Liver (tissue), 9 donors: ENCODE measurements around the gene DISC1. TPM values are rescaled to one million over a fixed set of nuclear protein-coding genes. Genes with fewer than 3 reads are reported as not detected.

ENCODE experiments used
- DNase-seq: peaks from one replicate; pipeline ENCODE4 v3.0.0-alpha.2; 2017; ENCODE audit warnings: low spot score
- H3K27ac ChIP-seq, 2 donors: one replicate each; pipeline ENCODE4 v1.7.0; 2013; ENCODE audit warnings: inconsistent platforms in 2 of 2, low read length in 2 of 2, control low read depth in 1 of 2, low read depth in 1 of 2, mild to moderate bottlenecking in 1 of 2
- H3K27me3 ChIP-seq, 4 donors: one replicate each; pipeline versions ENCODE4 v1.6.1 to v1.7.0; 2013; ENCODE audit warnings: low read length in 3 of 4, inconsistent platforms in 1 of 4, mild to moderate bottlenecking in 1 of 4, moderate library complexity in 1 of 4; ENCODE audit not compliant: control insufficient read depth in 4 of 4, insufficient read depth in 4 of 4
- H3K36me3 ChIP-seq, 4 donors: one replicate each; pipeline versions ENCODE4 v1.6.1 to v1.7.0; 2013; ENCODE audit warnings: low read length in 3 of 4, mild to moderate bottlenecking in 3 of 4, low read depth in 1 of 4, moderate library complexity in 1 of 4; ENCODE audit not compliant: control insufficient read depth in 4 of 4, insufficient read depth in 3 of 4
- H3K4me1 ChIP-seq, 4 donors: one replicate each; pipeline versions ENCODE4 v1.6.1 to v1.7.0; 2013; ENCODE audit warnings: low read length in 3 of 4, mild to moderate bottlenecking in 3 of 4, moderate library complexity in 1 of 4; ENCODE audit not compliant: control insufficient read depth in 4 of 4, insufficient read depth in 4 of 4
- H3K4me3 ChIP-seq, 3 donors: one replicate each; pipeline versions ENCODE4 v1.6.1 to v1.7.0; 2013; ENCODE audit warnings: low read length in 3 of 3, control low read depth in 1 of 3, low read depth in 1 of 3, mild to moderate bottlenecking in 1 of 3
- H3K9ac ChIP-seq, 2 donors: one replicate each; pipeline ENCODE4 v1.7.0; 2013; ENCODE audit warnings: low read length in 2 of 2, mild to moderate bottlenecking in 2 of 2, moderate library complexity in 2 of 2, control low read depth in 1 of 2, low read depth in 1 of 2
- H3K9me3 ChIP-seq, 4 donors: one replicate each; pipeline versions ENCODE4 v1.6.1 to v1.7.0; 2013; ENCODE audit warnings: low read length in 3 of 4; ENCODE audit not compliant: control insufficient read depth in 4 of 4
- EGR1 ChIP-seq, 2 donors: IDR thresholded peaks; 2 replicates each; pipeline ENCODE4 v1.6.1; 2016 to 2018; ENCODE audit warnings: antibody characterized with exemption in 2 of 2, low read depth in 2 of 2
- FOXA1 ChIP-seq: IDR thresholded peaks from 2 replicates; pipeline ENCODE4 v1.6.1; 2016; ENCODE audit warnings: antibody characterized with exemption
- FOXA2 ChIP-seq: IDR thresholded peaks from 2 replicates; pipeline ENCODE4 v1.6.1; 2016; ENCODE audit warnings: antibody characterized with exemption
- GABPA ChIP-seq, 2 donors: IDR thresholded peaks in 1 of 2; conservative IDR thresholded peaks in 1 of 2; 2 replicates each; pipeline ENCODE4 v1.6.1; 2016; ENCODE audit warnings: antibody characterized with exemption in 2 of 2, mild to moderate bottlenecking in 1 of 2, moderate library complexity in 1 of 2
- HNF4A ChIP-seq, 2 donors: conservative IDR thresholded peaks; 2 replicates each; pipeline ENCODE4 v1.6.1; 2016; ENCODE audit warnings: antibody characterized with exemption in 2 of 2, mild to moderate bottlenecking in 2 of 2
- HNF4G ChIP-seq: IDR thresholded peaks from 2 replicates; pipeline ENCODE4 v1.6.1; 2016; ENCODE audit warnings: antibody characterized with exemption
- JUND ChIP-seq, 2 donors: IDR thresholded peaks; 2 replicates each; pipeline ENCODE4 v1.6.1; 2016; ENCODE audit warnings: antibody characterized with exemption in 2 of 2
- NR2F2 ChIP-seq: IDR thresholded peaks from 2 replicates; pipeline ENCODE4 v1.6.1; 2016; ENCODE audit warnings: antibody characterized with exemption
- RAD21 ChIP-seq, 2 donors: IDR thresholded peaks; 2 replicates each; pipeline ENCODE4 v1.6.1; 2016; ENCODE audit warnings: antibody characterized with exemption in 2 of 2, mild to moderate bottlenecking in 2 of 2
- RXRA ChIP-seq, 2 donors: IDR thresholded peaks; 2 replicates each; pipeline ENCODE4 v1.6.1; 2017 to 2018; ENCODE audit warnings: antibody characterized with exemption in 2 of 2, mild to moderate bottlenecking in 1 of 2
- SP1 ChIP-seq: IDR thresholded peaks from 2 replicates; pipeline ENCODE4 v1.6.1; 2018; ENCODE audit warnings: antibody characterized with exemption, mild to moderate bottlenecking
- TAF1 ChIP-seq: conservative IDR thresholded peaks from 2 replicates; pipeline ENCODE4 v1.6.1; 2016; ENCODE audit warnings: antibody characterized with exemption, mild to moderate bottlenecking
- YY1 ChIP-seq: IDR thresholded peaks from 2 replicates; pipeline ENCODE4 v1.6.1; 2016; ENCODE audit warnings: antibody characterized with exemption, mild to moderate bottlenecking
- WGBS: extraction: QIAGEN DNeasy Blood & Tissue Kit; methylation state at CpG from one replicate; pipeline ENCODE4 v1.1.7; 2013; 5-methylcytosine and 5-hydroxymethylcytosine counted together
- polyA plus RNA-seq, 2 donors: library from polyadenylated mRNA; stranded (reverse) in 1 of 2; unstranded in 1 of 2; fragments of 200-250 nt in 1 of 2; fragments of >200 nt in 1 of 2; fragmentation: Nextera tagmentation in 1 of 2; extraction: Ambion mirVana in 1 of 2; gene quantifications; one replicate each; pipeline versions ENCODE4 v1.2.1 to v1.2.3, GENCODE V29; 2013 to 2015
- total RNA-seq, 2 donors: library from RNA; depleted of rRNA; stranded (reverse); fragments of >200 nt; gene quantifications; one replicate each; pipeline ENCODE4 v1.2.3, GENCODE V29; 2014
- TF ChIP-seq, protein P1 (sequence below): IDR thresholded peaks from 2 replicates; pipeline ENCODE4 v1.6.1; 2016; ENCODE audit warnings: antibody characterized with exemption
- TF ChIP-seq, protein P2 (sequence below): IDR thresholded peaks from 2 replicates; pipeline ENCODE4 v1.6.1; 2016; ENCODE audit warnings: antibody characterized with exemption
- TF ChIP-seq, protein P3 (sequence below): IDR thresholded peaks from 2 replicates; pipeline ENCODE4 v1.6.1; 2016; ENCODE audit warnings: antibody characterized with exemption
- TF ChIP-seq, protein P4 (sequence below): IDR thresholded peaks from 2 replicates; pipeline ENCODE4 v1.6.1; 2016; ENCODE audit warnings: antibody characterized with exemption, mild to moderate bottlenecking
- donor health status: healthy.
- donor health status: healthy.
- donor health status: healthy.
- donor health status: healthy.
- donor health status: healthy.

The DISC1 gene
- total and polyA plus RNA-seq, 4 donors: 0.45 to 6.3 (median 2.3) TPM

DNA sequence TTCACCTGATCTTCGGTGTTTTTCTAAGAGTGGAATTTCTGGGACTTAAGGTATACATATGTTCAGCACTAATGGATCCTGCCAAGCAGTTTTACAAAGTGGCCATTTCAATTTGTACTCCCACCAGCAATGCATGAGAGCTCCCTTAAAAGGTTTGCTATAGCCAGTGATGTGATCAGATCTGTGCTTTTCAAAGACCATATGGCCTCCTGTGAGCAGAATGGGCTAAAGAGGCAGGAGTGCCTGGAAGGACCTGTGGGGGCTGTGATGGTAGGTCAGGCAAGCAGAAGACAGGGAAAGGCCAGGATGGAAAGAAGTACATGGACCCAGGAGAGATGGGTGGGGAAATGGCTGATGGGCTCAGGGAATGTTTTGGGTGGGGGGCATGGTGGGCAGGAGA, 252.7 kb downstream of the DISC1 start:
- TF ChIP-seq TAF1 (no peak), RAD21 (IDR thresholded peaks at IDR 0.05) (no peak), EGR1 (IDR thresholded peaks at IDR 0.05; ENCODE audit: low read depth in 2 of 2) (no peak), FOXA2 (no peak), GABPA (IDR thresholded peaks at IDR 0.05 in 1 of 2, conservative IDR thresholded peaks at IDR 0.05 in 1 of 2) (no peak), FOXA1 (no peak), HNF4A (conservative IDR thresholded peaks at IDR 0.05) (no peak), NR2F2 (no peak), HNF4G (no peak), YY1 (no peak), RXRA (IDR thresholded peaks at IDR 0.05) (no peak), JUND (IDR thresholded peaks at IDR 0.05) (no peak)
- TF ChIP-seq, protein P1, sequence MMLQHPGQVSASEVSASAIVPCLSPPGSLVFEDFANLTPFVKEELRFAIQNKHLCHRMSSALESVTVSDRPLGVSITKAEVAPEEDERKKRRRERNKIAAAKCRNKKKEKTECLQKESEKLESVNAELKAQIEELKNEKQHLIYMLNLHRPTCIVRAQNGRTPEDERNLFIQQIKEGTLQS: no peak
- TF ChIP-seq, protein P2, sequence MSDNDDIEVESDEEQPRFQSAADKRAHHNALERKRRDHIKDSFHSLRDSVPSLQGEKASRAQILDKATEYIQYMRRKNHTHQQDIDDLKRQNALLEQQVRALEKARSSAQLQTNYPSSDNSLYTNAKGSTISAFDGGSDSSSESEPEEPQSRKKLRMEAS: no peak
- no peak for DNase-seq

DNA sequence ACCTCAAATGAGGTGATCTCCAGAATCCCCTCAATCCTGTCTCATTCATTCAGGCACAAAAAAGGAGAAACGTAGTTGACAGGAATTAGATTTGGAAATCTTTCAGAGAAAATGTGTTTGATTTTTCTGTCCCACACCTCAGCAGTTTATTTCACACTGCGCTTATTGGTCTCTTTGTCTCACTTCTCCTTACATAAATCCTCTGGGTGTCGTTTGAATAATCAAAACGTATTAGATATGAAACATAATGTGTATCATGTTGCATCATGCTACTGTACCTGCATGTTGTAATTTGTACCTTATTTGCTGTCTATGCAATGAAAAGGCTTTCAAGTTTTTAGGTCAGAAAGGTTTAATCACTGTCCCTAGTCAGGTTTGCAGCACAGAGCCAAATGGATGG, 255.7 kb downstream of the DISC1 start:
- H3K9me3 ChIP-seq: no peaks in the 10 kb centered on the region
- no peaks in the 10 kb centered on the region for H3K4me1 ChIP-seq
- DNase-seq: no peak
- no peak overlapping the region for H3K27ac ChIP-seq
- H3K9ac ChIP-seq: no peak overlapping the region
- no peak overlapping the region for H3K4me3 ChIP-seq
- TF ChIP-seq GABPA (IDR thresholded peaks at IDR 0.05 in 1 of 2, conservative IDR thresholded peaks at IDR 0.05 in 1 of 2) (no peak), YY1 (no peak), EGR1 (IDR thresholded peaks at IDR 0.05; ENCODE audit: low read depth in 2 of 2) (no peak), RAD21 (IDR thresholded peaks at IDR 0.05) (no peak), JUND (IDR thresholded peaks at IDR 0.05) (no peak), TAF1 (no peak), HNF4A (conservative IDR thresholded peaks at IDR 0.05) (no peak), NR2F2 (no peak), SP1 (no peak)
- TF ChIP-seq, protein P3, sequence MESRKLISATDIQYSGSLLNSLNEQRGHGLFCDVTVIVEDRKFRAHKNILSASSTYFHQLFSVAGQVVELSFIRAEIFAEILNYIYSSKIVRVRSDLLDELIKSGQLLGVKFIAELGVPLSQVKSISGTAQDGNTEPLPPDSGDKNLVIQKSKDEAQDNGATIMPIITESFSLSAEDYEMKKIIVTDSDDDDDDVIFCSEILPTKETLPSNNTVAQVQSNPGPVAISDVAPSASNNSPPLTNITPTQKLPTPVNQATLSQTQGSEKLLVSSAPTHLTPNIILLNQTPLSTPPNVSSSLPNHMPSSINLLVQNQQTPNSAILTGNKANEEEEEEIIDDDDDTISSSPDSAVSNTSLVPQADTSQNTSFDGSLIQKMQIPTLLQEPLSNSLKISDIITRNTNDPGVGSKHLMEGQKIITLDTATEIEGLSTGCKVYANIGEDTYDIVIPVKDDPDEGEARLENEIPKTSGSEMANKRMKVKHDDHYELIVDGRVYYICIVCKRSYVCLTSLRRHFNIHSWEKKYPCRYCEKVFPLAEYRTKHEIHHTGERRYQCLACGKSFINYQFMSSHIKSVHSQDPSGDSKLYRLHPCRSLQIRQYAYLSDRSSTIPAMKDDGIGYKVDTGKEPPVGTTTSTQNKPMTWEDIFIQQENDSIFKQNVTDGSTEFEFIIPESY: no peak
- TF ChIP-seq, protein P1: no peak
- TF ChIP-seq, protein P4, sequence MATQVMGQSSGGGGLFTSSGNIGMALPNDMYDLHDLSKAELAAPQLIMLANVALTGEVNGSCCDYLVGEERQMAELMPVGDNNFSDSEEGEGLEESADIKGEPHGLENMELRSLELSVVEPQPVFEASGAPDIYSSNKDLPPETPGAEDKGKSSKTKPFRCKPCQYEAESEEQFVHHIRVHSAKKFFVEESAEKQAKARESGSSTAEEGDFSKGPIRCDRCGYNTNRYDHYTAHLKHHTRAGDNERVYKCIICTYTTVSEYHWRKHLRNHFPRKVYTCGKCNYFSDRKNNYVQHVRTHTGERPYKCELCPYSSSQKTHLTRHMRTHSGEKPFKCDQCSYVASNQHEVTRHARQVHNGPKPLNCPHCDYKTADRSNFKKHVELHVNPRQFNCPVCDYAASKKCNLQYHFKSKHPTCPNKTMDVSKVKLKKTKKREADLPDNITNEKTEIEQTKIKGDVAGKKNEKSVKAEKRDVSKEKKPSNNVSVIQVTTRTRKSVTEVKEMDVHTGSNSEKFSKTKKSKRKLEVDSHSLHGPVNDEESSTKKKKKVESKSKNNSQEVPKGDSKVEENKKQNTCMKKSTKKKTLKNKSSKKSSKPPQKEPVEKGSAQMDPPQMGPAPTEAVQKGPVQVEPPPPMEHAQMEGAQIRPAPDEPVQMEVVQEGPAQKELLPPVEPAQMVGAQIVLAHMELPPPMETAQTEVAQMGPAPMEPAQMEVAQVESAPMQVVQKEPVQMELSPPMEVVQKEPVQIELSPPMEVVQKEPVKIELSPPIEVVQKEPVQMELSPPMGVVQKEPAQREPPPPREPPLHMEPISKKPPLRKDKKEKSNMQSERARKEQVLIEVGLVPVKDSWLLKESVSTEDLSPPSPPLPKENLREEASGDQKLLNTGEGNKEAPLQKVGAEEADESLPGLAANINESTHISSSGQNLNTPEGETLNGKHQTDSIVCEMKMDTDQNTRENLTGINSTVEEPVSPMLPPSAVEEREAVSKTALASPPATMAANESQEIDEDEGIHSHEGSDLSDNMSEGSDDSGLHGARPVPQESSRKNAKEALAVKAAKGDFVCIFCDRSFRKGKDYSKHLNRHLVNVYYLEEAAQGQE: no peak
- TF ChIP-seq, protein P2: no peak
- 84% methylated on average over 4 of the region's 4 CpGs for WGBS
- H3K36me3 ChIP-seq: no peaks in the 10 kb centered on the region
- peaks cover 0 to 4% (median 0%) of the 10 kb centered on the region in 4 donors for H3K27me3 ChIP-seq

More for the DNA sequence above, 252.7 kb downstream of the DISC1 start:
- Histone ChIP-seq H3K9me3 (peaks cover 0 to 6% (median 3%) of the 10 kb centered on the region in 4 donors), H3K4me3 (no peak overlapping the region), H3K4me1 (no peaks in the 10 kb centered on the region), H3K36me3 (no peaks in the 10 kb centered on the region), H3K9ac (no peak overlapping the region), H3K27ac (no peak overlapping the region), H3K27me3 (peaks cover 0 to 4% (median 0%) of the 10 kb centered on the region in 4 donors)
- 83% methylated on average over 1 of the region's 1 CpG for WGBS
